ENCODE results near the gene KRTAP5-1. TPM values are rescaled to one million over a fixed set of nuclear protein-coding genes. Genes with fewer than 3 reads are reported as not detected.

The KRTAP5-1 gene
- total RNA-seq, 2 donors from 2014 or later: not detected

- WGBS, 2 experiments (ENCODE audit: insufficient coverage in 1 of 2, insufficient read length in 1 of 2): 92 to 95% methylated on average over 12 to 13 of the region's 13 CpGs
- peaks cover 47% of the 10 kb centered on the region for H3K27me3 Mint-ChIP-seq (ENCODE audit: insufficient read depth)
Measured at GRCh38 chr11:1631066-1631568, 46.0 kb upstream of the KRTAP5-1 start.

GRCh38 chr11:1630271-1630670, 45.2 kb upstream of the KRTAP5-1 start:
- Histone ChIP-seq H3K4me1 (ENCODE audit: control insufficient read depth, insufficient read depth, low read length) (no peaks in the 10 kb centered on the region), H3K36me3 (ENCODE audit: control insufficient read depth, insufficient read depth, low read length) (no peaks in the 10 kb centered on the region), H3K4me3 (ENCODE audit: low read length) (no peak overlapping the region), H3K9me3 (ENCODE audit: control insufficient read depth, low read length) (no peaks in the 10 kb centered on the region), H3K9ac (ENCODE audit: extremely low read depth, low read length, poor library complexity, severe bottlenecking) (no peak overlapping the region), H3K27me3 (ENCODE audit: control insufficient read depth, insufficient read depth, low read length, poor library complexity, severe bottlenecking) (peaks cover 25% of the 10 kb centered on the region), H3K27ac (ENCODE audit: low read depth, low read length) (no peak overlapping the region)
- WGBS, 2 experiments (ENCODE audit: insufficient coverage in 1 of 2, insufficient read length in 1 of 2): 83 to 90% methylated on average over 2 of the region's 2 CpGs
- no peak overlapping the region for H3K27ac Mint-ChIP-seq
- peaks cover 2% of the 10 kb centered on the region for H3K4me1 Mint-ChIP-seq
- H3K27me3 Mint-ChIP-seq (ENCODE audit: insufficient read depth): peaks cover 45% of the 10 kb centered on the region
- H3K4me3 Mint-ChIP-seq: no peak overlapping the region
- H3K36me3 Mint-ChIP-seq (ENCODE audit: low read depth): no peaks in the 10 kb centered on the region
- DNase-seq: no peak
- no peak for TF ChIP-seq CTCF (conservative IDR thresholded peaks at IDR 0.05)
- H3K9me3 Mint-ChIP-seq: no peaks in the 10 kb centered on the region

More at GRCh38 chr11:1631066-1631568, 46.0 kb upstream of the KRTAP5-1 start:
- Histone ChIP-seq H3K9ac (ENCODE audit: extremely low read depth, low read length, poor library complexity, severe bottlenecking) (no peak overlapping the region), H3K4me1 (ENCODE audit: control insufficient read depth, insufficient read depth, low read length) (no peaks in the 10 kb centered on the region), H3K9me3 (ENCODE audit: control insufficient read depth, low read length) (no peaks in the 10 kb centered on the region), H3K36me3 (ENCODE audit: control insufficient read depth, insufficient read depth, low read length) (no peaks in the 10 kb centered on the region), H3K27ac (ENCODE audit: low read depth, low read length) (no peak overlapping the region), H3K4me3 (ENCODE audit: low read length) (no peak overlapping the region), H3K27me3 (ENCODE audit: control insufficient read depth, insufficient read depth, low read length, poor library complexity, severe bottlenecking) (peaks cover 25% of the 10 kb centered on the region)
- no peak for TF ChIP-seq CTCF (conservative IDR thresholded peaks at IDR 0.05)
- DNase-seq: no peak
- H3K4me3 Mint-ChIP-seq: no peak overlapping the region
- no peaks in the 10 kb centered on the region for H3K36me3 Mint-ChIP-seq (ENCODE audit: low read depth)
- H3K9me3 Mint-ChIP-seq: no peaks in the 10 kb centered on the region
- no peak overlapping the region for H3K27ac Mint-ChIP-seq
- peaks cover 2% of the 10 kb centered on the region for H3K4me1 Mint-ChIP-seq

GRCh38 chr11:1629326-1630185, 44.5 kb upstream of the KRTAP5-1 start, which contains the start of gene KRTAP5-5:
KRTAP5-5 (plus strand) TSS chr11:1629775; CDS start chr11:1629841, 66 bp downstream.
- DNase-seq: no peak
- no peak within 1 kb of the TSS for H3K4me3 Mint-ChIP-seq
- H3K9me3 ChIP-seq (ENCODE audit: control insufficient read depth, low read length): no peaks in the 10 kb centered on the region
- TF ChIP-seq CTCF (conservative IDR thresholded peaks at IDR 0.05): no peak
- no peaks in the 10 kb centered on the region for H3K4me1 ChIP-seq (ENCODE audit: control insufficient read depth, insufficient read depth, low read length)
- H3K36me3 ChIP-seq (ENCODE audit: control insufficient read depth, insufficient read depth, low read length): no peaks in the 10 kb centered on the region
- H3K4me3 ChIP-seq (ENCODE audit: low read length): no peak within 1 kb of the TSS
- no peak within 1 kb of the TSS for H3K27ac Mint-ChIP-seq
- peaks cover 46% of the 10 kb centered on the region for H3K27me3 Mint-ChIP-seq (ENCODE audit: insufficient read depth)
- no peaks in the 10 kb centered on the region for H3K36me3 Mint-ChIP-seq (ENCODE audit: low read depth)
- H3K9me3 Mint-ChIP-seq: no peaks in the 10 kb centered on the region
- H3K27me3 ChIP-seq (ENCODE audit: control insufficient read depth, insufficient read depth, low read length, poor library complexity, severe bottlenecking): peaks cover 25% of the 10 kb centered on the region
- no peak within 1 kb of the TSS for H3K9ac ChIP-seq (ENCODE audit: extremely low read depth, low read length, poor library complexity, severe bottlenecking)
- 90 to 92% methylated on average over 13 to 25 of the region's 26 CpGs for whole genome bisulfite sequencing, 2 experiments (ENCODE audit: insufficient coverage in 1 of 2, insufficient read length in 1 of 2)
- no peak within 1 kb of the TSS for H3K27ac ChIP-seq (ENCODE audit: low read depth, low read length)
- H3K4me1 Mint-ChIP-seq: peaks cover 5% of the 10 kb centered on the region

Measured in endodermal cell (in vitro differentiated cells).